Right lobe of liver (tissue), 4 donors: Measurements from ENCODE around the gene BMP4.

ENCODE experiments used
- POLR2A ChIP-seq: fragments of 450-650 bp; IDR thresholded peaks from one replicate; pipeline ENCODE4 v1.6.1; 2017; ENCODE audit warnings: antibody characterized with exemption, mild to moderate bottlenecking
- TF ChIP-seq, protein P1 (sequence below), 4 donors: fragments of 200-600 bp in 3 of 4; fragments of 450-650 bp in 1 of 4; IDR thresholded peaks; one replicate each; pipeline versions ENCODE4 v1.5.1 to v1.8.0; 2016 to 2022; ENCODE audit warnings: antibody characterized with exemption in 4 of 4, mild to moderate bottlenecking in 2 of 4
- donor health status: DM: no; HTN: no; CAD: no.
- donor health status: DM: no; HTN: no; CAD: no.
- donor health status: DM: no; HTN: yes; CAD: no.

DNA sequence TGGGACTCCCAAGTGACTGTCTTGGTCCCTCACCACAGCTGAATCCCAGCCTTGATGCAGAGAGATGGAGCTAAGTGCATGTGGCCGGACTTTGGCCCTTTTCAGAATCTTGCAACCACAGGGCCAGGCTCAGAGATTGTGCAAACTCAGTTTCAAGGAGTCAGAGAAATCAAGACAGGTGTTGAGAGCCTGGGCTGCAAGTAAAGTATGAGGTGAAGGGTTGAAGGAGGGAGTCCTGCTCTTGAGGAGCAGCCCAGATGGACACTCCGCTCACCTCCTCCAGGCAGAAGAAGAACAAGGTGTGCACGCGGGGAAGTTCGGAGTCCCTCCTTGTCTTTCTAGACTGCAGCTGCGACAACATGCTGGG is 6.3 kb upstream of the BMP4 start:
- TF ChIP-seq, protein P1, sequence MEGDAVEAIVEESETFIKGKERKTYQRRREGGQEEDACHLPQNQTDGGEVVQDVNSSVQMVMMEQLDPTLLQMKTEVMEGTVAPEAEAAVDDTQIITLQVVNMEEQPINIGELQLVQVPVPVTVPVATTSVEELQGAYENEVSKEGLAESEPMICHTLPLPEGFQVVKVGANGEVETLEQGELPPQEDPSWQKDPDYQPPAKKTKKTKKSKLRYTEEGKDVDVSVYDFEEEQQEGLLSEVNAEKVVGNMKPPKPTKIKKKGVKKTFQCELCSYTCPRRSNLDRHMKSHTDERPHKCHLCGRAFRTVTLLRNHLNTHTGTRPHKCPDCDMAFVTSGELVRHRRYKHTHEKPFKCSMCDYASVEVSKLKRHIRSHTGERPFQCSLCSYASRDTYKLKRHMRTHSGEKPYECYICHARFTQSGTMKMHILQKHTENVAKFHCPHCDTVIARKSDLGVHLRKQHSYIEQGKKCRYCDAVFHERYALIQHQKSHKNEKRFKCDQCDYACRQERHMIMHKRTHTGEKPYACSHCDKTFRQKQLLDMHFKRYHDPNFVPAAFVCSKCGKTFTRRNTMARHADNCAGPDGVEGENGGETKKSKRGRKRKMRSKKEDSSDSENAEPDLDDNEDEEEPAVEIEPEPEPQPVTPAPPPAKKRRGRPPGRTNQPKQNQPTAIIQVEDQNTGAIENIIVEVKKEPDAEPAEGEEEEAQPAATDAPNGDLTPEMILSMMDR (IDR thresholded peaks at IDR 0.05), result no peak
- TF ChIP-seq POLR2A, result no peak
